ACC112 (cell line): ENCODE measurements around the gene PPP1CA.
"Not testable (repeated sequence)": the region's sequence is repeated elsewhere in the genome, so short reads cannot be mapped to it uniquely, and the experiment has no call there.

Source experiments
- H2AFZ ChIP-seq: fragments of 200-600 bp; sonication (generic); one replicate; pipeline ENCODE4 v1.6.0; 2017; ENCODE audit warnings: antibody characterized with exemption, low read length; ENCODE audit not compliant: unreplicated experiment
- H3K27ac ChIP-seq: fragments of 200-600 bp; sonication (generic); 2 replicates; pipeline ENCODE4 v1.5.1; 2014; ENCODE audit warnings: low read depth, mild to moderate bottlenecking, antibody characterized with exemption, low read length, moderate library complexity
- H3K27me3 ChIP-seq: fragments of 200-600 bp; sonication (generic); 2 replicates; pipeline ENCODE4 v1.6.1; 2014; ENCODE audit warnings: mild to moderate bottlenecking, antibody characterized with exemption, low read length, moderate library complexity, mixed read lengths; ENCODE audit not compliant: insufficient read depth
- H3K36me3 ChIP-seq: fragments of 200-600 bp; sonication (generic); 2 replicates; pipeline ENCODE4 v1.6.1; 2016; ENCODE audit warnings: mild to moderate bottlenecking, antibody characterized with exemption, low read length, moderate library complexity, mixed read lengths; ENCODE audit not compliant: insufficient read depth
- H3K4me1 ChIP-seq: fragments of 200-600 bp; sonication (generic); one replicate; pipeline ENCODE4 v1.6.1; 2016; ENCODE audit warnings: low read length, mixed read lengths; ENCODE audit not compliant: insufficient read depth, unreplicated experiment, control insufficient read depth
- H3K4me3 ChIP-seq: fragments of 200-600 bp; sonication (generic); 2 replicates; pipeline ENCODE4 v1.5.1; 2014; ENCODE audit warnings: mild to moderate bottlenecking, low read depth, low read length
- H3K79me2 ChIP-seq: fragments of 200-600 bp; sonication (generic); one replicate; pipeline ENCODE4 v1.6.0; 2016; ENCODE audit warnings: low read length; ENCODE audit not compliant: control insufficient read depth, unreplicated experiment, insufficient read depth

Gene PPP1CA

DNA sequence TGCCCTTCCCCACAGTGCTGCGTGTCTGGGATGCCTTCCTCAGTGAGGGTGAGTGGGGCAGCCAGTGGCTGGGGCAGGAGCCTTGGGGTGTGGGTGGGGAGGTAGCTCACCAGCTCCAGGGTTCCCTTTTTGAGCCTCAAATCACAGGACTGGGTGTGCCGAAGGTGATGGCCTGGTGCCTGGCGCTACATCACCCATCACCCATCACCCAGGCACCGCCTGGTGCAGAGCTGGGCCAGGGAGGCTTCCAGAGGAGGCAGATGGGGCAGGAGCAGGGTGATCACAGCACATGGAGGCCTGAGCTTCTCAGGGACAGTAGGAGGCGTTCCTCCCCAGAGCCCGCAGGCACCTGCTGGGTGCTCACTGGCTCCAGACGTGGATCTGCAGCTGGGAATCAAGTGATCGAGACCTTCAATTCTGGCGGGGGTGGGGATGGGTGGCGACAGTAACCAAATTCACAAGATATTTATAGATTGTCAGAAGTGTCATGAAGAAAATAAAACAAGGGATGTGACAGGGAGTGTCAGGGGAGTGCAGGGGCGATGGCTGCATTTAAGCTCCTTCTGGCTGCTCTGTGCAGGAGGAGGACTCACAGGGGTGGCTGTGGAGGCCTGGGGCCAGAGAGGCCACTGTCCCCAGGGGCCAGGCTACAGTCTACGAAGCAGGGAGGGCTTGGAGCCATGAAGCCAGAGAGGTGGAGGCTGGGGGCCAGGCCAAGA is 5.5 kb upstream of the PPP1CA start:
- Histone ChIP-seq H3K27me3 (peaks cover 22% of the 10 kb centered on the region), H3K27ac (no peak overlapping the region), H3K79me2 (no peaks in the 10 kb centered on the region), H3K4me3 (no peak overlapping the region), H2AFZ (no peak overlapping the region), H3K36me3 (no peaks in the 10 kb centered on the region), H3K4me1 (peaks cover 1% of the 10 kb centered on the region)

DNA sequence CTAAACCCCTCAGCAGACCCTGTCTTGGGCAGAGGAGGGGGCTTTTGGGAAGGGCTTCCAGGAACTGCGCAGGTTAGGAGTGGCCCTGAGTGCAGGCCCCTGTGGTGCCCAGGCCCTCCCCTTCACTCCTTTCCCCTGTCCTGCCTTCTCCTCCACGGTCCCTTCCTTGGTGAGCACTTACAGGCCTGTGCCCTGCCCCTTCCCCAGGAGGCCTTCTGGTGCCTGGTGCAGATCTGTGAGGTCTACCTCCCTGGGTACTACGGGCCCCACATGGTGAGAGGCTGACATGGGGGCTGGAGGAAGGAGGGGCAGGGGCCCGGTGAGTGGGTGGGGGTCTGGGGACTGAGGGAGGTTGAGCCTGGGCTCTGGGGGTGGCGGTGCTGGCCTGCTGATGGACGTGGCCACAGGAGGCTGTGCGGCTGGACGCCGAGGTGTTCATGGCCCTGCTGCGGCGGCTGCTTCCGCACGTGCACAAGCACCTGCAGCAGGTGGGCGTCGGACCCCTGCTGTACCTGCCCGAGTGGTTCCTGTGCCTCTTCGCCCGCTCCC is 4.8 kb upstream of the PPP1CA start:
- Histone ChIP-seq H3K4me3 (no peak overlapping the region), H2AFZ (no peak overlapping the region), H3K36me3 (no peaks in the 10 kb centered on the region), H3K4me1 (peaks cover 4% of the 10 kb centered on the region), H3K27ac (no peak overlapping the region), H3K27me3 (peaks cover 20% of the 10 kb centered on the region), H3K79me2 (peaks cover under 1% of the 10 kb centered on the region)

DNA sequence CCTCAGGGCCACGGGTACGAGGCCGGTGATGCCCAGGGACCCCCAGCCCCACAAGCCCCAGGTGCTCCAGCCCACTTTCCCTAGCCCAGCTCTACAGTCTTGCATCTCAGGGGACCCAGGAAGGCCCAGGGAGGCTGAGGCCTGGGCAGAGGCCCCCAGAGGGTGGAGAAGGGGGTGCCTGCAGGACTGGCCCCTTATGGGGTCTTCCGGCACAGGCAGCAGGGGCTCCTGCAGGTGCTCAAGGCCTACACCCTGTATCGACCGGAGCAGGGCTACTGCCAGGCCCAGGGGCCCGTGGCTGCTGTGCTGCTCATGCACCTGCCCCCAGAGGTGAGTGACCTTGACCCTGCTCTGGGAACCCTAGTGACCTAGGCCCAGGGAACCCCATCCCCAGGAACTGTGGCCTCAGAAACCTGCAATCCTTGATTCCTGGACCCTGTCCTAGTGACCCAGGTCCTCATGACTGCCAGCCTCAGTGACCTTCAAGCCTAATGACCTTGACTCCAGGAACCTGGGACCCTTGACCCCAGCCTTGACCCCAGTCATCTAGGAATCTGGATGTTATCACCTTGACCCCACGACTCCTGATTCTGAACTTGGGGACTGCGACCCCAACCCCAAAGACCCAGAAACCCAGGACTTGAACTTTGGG is 4.2 kb upstream of the PPP1CA start:
- H3K27me3 ChIP-seq = peaks cover 14% of the 10 kb centered on the region; the same call in 1 of the 2 replicates
- H3K4me1 ChIP-seq = peaks cover 4% of the 10 kb centered on the region
- H3K27ac ChIP-seq = no peak overlapping the region
- H3K4me3 ChIP-seq = no peak overlapping the region
- H3K36me3 ChIP-seq = no peaks in the 10 kb centered on the region
- H3K79me2 ChIP-seq = peaks cover 7% of the 10 kb centered on the region
- H2AFZ ChIP-seq = no peak overlapping the region

DNA sequence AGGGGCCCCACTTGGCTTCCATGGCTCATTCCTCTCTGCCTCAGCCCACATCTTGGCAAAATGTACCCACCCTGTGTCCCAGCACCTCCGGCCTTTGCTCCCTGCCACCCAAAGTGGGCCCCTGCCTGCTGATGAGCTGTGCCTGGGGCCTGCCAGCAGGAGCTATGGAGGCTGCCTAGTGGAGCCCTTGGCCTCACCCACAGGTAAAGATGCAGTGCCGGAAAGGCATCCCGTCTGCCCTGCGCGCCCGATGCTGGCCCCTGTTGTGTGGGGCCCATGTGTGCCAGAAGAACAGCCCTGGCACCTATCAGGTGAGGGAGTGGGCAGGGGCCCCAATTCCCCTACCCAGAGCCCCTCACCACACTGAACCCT is 3.5 kb upstream of the PPP1CA start:
- Histone ChIP-seq H3K27me3 (peaks cover 8% of the 10 kb centered on the region; the same call in 1 of the 2 replicates), H2AFZ (no peak overlapping the region), H3K4me3 (no peak overlapping the region), H3K4me1 (peaks cover 10% of the 10 kb centered on the region), H3K27ac (no peak overlapping the region), H3K36me3 (peaks cover 1% of the 10 kb centered on the region; the same call in 1 of the 2 replicates), H3K79me2 (peaks cover 13% of the 10 kb centered on the region)

DNA sequence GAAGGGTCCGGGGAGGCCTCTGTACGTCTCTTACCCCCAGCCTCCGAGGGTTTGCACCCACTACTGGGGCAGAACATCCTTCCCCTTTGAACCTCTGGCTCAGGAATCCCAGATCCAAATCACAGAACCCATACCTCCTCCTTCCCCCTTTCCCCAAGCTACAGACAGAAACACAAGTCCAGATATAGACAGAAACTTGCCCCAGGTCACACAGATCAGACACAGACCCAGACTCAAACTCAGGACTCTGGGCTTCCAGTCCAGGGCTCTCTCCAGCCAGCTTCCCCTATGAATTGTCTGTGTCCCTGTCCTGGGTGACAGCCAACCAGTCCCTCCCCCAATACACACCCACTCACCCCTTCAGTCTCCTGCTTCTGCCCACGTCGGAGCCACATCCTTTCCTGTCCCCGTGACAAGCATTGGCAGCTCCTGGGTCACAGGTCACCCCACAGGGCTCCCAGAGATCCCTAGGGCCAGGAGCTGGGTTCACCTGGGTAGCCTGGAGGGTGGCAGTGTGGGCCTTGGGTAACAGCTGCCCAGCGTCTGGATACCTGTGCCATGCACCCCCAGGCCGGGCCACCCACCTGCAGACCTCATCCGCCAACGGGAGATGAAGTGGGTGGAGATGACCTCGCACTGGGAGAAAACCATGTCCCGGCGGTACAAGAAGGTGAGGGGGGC is 3.0 kb upstream of the PPP1CA start:
- Histone ChIP-seq H3K27ac (no peak overlapping the region), H2AFZ (no peak overlapping the region), H3K4me3 (no peak overlapping the region), H3K27me3 (peaks cover 3% of the 10 kb centered on the region; the same call in 1 of the 2 replicates), H3K36me3 (peaks cover 2% of the 10 kb centered on the region; the same call in 1 of the 2 replicates), H3K79me2 (peaks cover 15% of the 10 kb centered on the region), H3K4me1 (peaks cover 12% of the 10 kb centered on the region)

DNA sequence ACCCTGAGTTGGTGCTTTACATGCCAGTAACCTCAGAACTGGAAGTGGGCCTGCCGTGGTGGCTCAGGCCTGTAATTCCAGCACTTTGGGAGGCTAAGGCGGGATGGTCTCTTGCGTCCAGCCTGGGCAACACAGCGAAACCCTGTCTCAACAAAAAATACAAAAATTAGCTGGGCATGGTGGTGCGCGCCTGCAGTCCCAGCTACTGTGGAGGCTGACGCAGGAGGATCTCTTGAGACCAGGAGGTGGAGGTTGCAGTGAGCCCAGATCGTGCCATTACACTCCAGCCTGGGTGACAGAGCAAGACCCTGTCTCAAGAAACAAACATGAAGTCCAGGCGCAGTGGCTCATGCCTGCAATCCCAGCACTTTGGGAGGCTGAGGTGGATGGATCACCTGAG is 1.4 kb upstream of the PPP1CA start:
- not testable (repeated sequence) for H2AFZ ChIP-seq, H3K36me3 ChIP-seq, H3K4me3 ChIP-seq, H3K27ac ChIP-seq, H3K27me3 ChIP-seq
- peaks cover 15% of the 10 kb centered on the region for H3K79me2 ChIP-seq
- peaks cover 12% of the 10 kb centered on the region for H3K4me1 ChIP-seq

DNA sequence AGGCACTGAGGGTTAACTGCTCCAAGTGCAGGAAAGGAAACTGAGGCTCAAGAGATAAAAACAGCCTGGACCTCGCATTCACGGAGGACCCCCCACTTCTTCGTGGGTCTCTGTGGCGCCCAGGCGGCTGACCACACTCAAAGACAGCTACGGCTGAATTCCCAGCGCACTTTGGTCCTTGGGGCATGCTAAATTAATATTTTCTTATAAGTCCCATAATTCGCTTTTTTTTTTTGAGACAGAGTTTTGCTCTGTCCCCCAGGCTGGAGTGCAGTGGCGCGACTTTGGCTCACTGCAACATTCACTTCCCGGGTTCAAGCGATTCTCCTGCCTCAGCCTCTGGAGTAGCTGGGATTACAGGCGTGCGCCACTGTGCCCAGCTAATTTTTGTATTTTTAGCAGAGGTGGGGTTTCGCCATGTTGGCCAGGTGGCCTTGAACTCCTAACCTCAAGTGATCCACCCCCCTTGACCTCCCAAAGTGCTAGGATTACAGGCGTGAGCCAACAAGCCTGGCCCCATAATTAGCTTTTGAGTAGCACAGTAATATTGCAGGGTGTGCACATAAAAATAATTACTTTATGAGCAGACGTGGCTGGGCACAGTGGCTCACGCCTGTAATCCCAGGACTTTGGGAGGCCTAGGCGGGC is 658 bp upstream of the PPP1CA start:
- Histone ChIP-seq H2AFZ (peak overlapping the region; percentile 98), H3K4me3 (peak overlapping the region; percentile 68), H3K27ac (peak overlapping the region; percentile 68), H3K79me2 (peaks cover 15% of the 10 kb centered on the region), H3K4me1 (peaks cover 12% of the 10 kb centered on the region)
- H3K36me3 ChIP-seq, H3K27me3 ChIP-seq: not testable (repeated sequence)

DNA sequence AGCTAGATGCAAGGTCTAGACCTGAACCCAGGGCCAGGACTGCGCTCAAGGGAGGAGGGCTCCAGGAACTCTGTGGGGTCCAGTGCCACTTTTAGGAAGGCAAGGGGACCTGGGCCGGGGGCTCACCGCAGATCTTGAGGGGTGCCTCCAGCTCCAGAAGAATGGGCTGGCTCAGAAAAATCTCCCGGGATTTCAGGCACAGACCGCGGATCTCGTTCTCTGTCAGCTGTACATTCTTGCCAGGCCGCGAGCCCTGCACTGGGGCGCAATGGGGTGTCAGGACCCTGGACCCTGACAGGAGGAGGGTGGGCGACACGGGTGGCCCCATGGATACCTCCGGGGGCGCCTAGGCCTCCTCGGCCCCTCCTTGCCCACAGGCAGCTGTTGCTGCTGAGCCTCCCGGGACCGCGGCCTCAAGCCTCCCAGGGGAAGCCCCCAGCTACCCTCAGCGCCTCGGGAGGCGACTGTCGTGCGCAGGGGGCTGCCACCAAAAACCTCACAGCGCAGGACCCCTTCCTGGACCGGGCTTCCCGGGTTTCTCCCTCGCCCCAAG is 640 bp downstream of the PPP1CA start:
- Histone ChIP-seq H3K79me2 (peaks cover 15% of the 10 kb centered on the region), H3K27me3 (no peaks in the 10 kb centered on the region), H3K4me3 (peak overlapping the region; percentile 99), H3K36me3 (peaks cover 2% of the 10 kb centered on the region; the same call in 1 of the 2 replicates), H3K4me1 (peaks cover 12% of the 10 kb centered on the region), H2AFZ (peak overlapping the region; percentile 75), H3K27ac (peak overlapping the region; percentile 89)

DNA sequence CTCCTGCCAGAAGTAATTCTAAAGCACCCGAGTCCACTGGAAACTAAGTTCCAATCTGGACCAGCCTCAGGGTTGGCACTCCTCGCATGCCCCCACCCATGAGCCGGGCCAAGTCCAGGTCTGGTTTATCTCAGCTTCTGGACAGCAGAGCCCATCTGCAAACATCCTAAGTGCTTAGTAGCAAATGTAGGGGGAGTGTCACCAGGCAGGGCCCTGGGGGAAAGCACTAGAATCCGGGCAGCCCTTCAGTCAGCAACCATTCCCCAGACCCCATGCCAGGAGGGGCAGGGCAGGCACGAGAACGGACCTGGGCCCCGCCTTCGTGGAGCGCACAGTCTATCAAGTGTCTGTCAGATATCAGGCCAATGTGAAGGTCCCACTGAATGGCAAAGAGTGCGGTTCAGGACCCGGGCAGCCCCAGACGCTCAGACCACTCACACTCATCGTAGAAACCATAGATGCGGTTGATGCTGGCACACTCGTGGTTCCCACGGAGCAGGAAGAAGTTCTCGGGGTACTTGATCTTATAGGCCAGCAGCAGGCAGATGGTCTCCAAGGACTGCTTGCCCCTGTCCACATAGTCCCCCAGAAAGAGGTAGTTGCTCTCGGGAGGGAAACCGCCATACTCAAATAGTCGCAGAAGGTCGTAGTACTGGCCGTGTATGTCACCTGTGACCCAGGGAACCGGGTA is 1.3 kb downstream of the PPP1CA start:
- Histone ChIP-seq H3K27ac (no peak overlapping the region), H3K4me3 (peak overlapping the region; percentile 99), H3K79me2 (peaks cover 15% of the 10 kb centered on the region), H3K27me3 (no peaks in the 10 kb centered on the region), H3K36me3 (peaks cover 2% of the 10 kb centered on the region; the same call in 1 of the 2 replicates), H3K4me1 (peaks cover 12% of the 10 kb centered on the region), H2AFZ (no peak overlapping the region)
